ENCODE measurements around the gene MYO18B.

The MYO18B gene

GRCh38 chr22:25923914-25924313 lies 181.9 kb downstream of the MYO18B start:
- H3K4me3 Mint-ChIP-seq = no peak overlapping the region
- H3K27ac Mint-ChIP-seq = no peak overlapping the region
- H3K27me3 Mint-ChIP-seq = peaks cover 15% of the 10 kb centered on the region
- no peaks in the 10 kb centered on the region for H3K4me1 Mint-ChIP-seq
- no peaks in the 10 kb centered on the region for H3K36me3 Mint-ChIP-seq
- H3K9me3 Mint-ChIP-seq = peaks cover 6% of the 10 kb centered on the region

GRCh38 chr22:25928038-25928437 lies 186.1 kb downstream of the MYO18B start:
- no peak overlapping the region for H3K4me3 Mint-ChIP-seq
- peaks cover 12% of the 10 kb centered on the region for H3K27me3 Mint-ChIP-seq
- H3K27ac Mint-ChIP-seq = no peak overlapping the region
- H3K4me1 Mint-ChIP-seq = no peaks in the 10 kb centered on the region
- no peaks in the 10 kb centered on the region for H3K36me3 Mint-ChIP-seq
- H3K9me3 Mint-ChIP-seq = peaks cover 6% of the 10 kb centered on the region

GRCh38 chr22:25929321-25929878 lies 187.4 kb downstream of the MYO18B start:
- no peak overlapping the region for H3K27ac Mint-ChIP-seq
- H3K4me1 Mint-ChIP-seq = no peaks in the 10 kb centered on the region
- H3K36me3 Mint-ChIP-seq = no peaks in the 10 kb centered on the region

GRCh38 chr22:25930083-25930482 lies 188.1 kb downstream of the MYO18B start:
- Mint-ChIP-seq H3K36me3 (no peaks in the 10 kb centered on the region), H3K9me3 (peaks cover 6% of the 10 kb centered on the region), H3K4me3 (no peak overlapping the region), H3K27ac (no peak overlapping the region), H3K27me3 (peaks cover 5% of the 10 kb centered on the region), H3K4me1 (no peaks in the 10 kb centered on the region)

More at GRCh38 chr22:25929321-25929878, 187.4 kb downstream of the MYO18B start:
- Mint-ChIP-seq H3K27me3 (peaks cover 8% of the 10 kb centered on the region), H3K4me3 (no peak overlapping the region), H3K9me3 (peaks cover 6% of the 10 kb centered on the region)

- no peak overlapping the region for H3K4me3 Mint-ChIP-seq
- H3K36me3 Mint-ChIP-seq = no peaks in the 10 kb centered on the region
- peaks cover 8% of the 10 kb centered on the region for H3K27me3 Mint-ChIP-seq
- H3K4me1 Mint-ChIP-seq = no peaks in the 10 kb centered on the region
- H3K9me3 Mint-ChIP-seq = peaks cover 6% of the 10 kb centered on the region
- no peak overlapping the region for H3K27ac Mint-ChIP-seq
Measured at GRCh38 chr22:25930788-25931310, 188.9 kb downstream of the MYO18B start.

- H3K27me3 Mint-ChIP-seq = peaks cover 8% of the 10 kb centered on the region
- H3K27ac Mint-ChIP-seq = no peak overlapping the region
- H3K4me3 Mint-ChIP-seq = no peak overlapping the region
- no peaks in the 10 kb centered on the region for H3K9me3 Mint-ChIP-seq
- H3K4me1 Mint-ChIP-seq = no peaks in the 10 kb centered on the region
- no peaks in the 10 kb centered on the region for H3K36me3 Mint-ChIP-seq
Measured at GRCh38 chr22:25933158-25933788, 191.3 kb downstream of the MYO18B start.

- Mint-ChIP-seq H3K9me3 (peaks cover 9% of the 10 kb centered on the region), H3K4me3 (peak overlapping the region; percentile 27), H3K4me1 (no peaks in the 10 kb centered on the region), H3K27me3 (peaks cover 11% of the 10 kb centered on the region), H3K27ac (peak overlapping the region; percentile 23), H3K36me3 (no peaks in the 10 kb centered on the region)
Measured at GRCh38 chr22:25935266-25936058, 193.5 kb downstream of the MYO18B start.

GRCh38 chr22:25938151-25938550 lies 196.2 kb downstream of the MYO18B start:
- peaks cover 12% of the 10 kb centered on the region for H3K9me3 Mint-ChIP-seq

GRCh38 chr22:25939384-25939783 lies 197.4 kb downstream of the MYO18B start:
- Mint-ChIP-seq H3K36me3 (no peaks in the 10 kb centered on the region), H3K27me3 (peaks cover 14% of the 10 kb centered on the region), H3K9me3 (peaks cover 12% of the 10 kb centered on the region), H3K27ac (no peak overlapping the region), H3K4me3 (no peak overlapping the region), H3K4me1 (no peaks in the 10 kb centered on the region)

More at GRCh38 chr22:25938151-25938550, 196.2 kb downstream of the MYO18B start:
- no peak overlapping the region for H3K4me3 Mint-ChIP-seq
- no peaks in the 10 kb centered on the region for H3K4me1 Mint-ChIP-seq
- H3K36me3 Mint-ChIP-seq = no peaks in the 10 kb centered on the region
- H3K27ac Mint-ChIP-seq = no peak overlapping the region
- H3K27me3 Mint-ChIP-seq = peaks cover 16% of the 10 kb centered on the region

- no peaks in the 10 kb centered on the region for H3K4me1 Mint-ChIP-seq
- peaks cover 12% of the 10 kb centered on the region for H3K9me3 Mint-ChIP-seq
- no peak overlapping the region for H3K4me3 Mint-ChIP-seq
- H3K27ac Mint-ChIP-seq = no peak overlapping the region
- peaks cover 12% of the 10 kb centered on the region for H3K27me3 Mint-ChIP-seq
- no peaks in the 10 kb centered on the region for H3K36me3 Mint-ChIP-seq
Measured at GRCh38 chr22:25940479-25940878, 198.5 kb downstream of the MYO18B start.

- Mint-ChIP-seq H3K9me3 (peaks cover 12% of the 10 kb centered on the region), H3K4me1 (no peaks in the 10 kb centered on the region), H3K27me3 (peaks cover 12% of the 10 kb centered on the region), H3K36me3 (no peaks in the 10 kb centered on the region), H3K4me3 (no peak overlapping the region), H3K27ac (no peak overlapping the region)
Measured at GRCh38 chr22:25941365-25941960, 199.5 kb downstream of the MYO18B start.

GRCh38 chr22:25942115-25942855 lies 200.3 kb downstream of the MYO18B start:
- Mint-ChIP-seq H3K4me3 (no peak overlapping the region), H3K4me1 (no peaks in the 10 kb centered on the region), H3K9me3 (peaks cover 12% of the 10 kb centered on the region), H3K27ac (no peak overlapping the region), H3K27me3 (peaks cover 12% of the 10 kb centered on the region), H3K36me3 (no peaks in the 10 kb centered on the region)

GRCh38 chr22:25942856-25943411 lies 200.9 kb downstream of the MYO18B start:
- Mint-ChIP-seq H3K36me3 (no peaks in the 10 kb centered on the region), H3K9me3 (peaks cover 13% of the 10 kb centered on the region), H3K27ac (peak overlapping the region; percentile 31), H3K4me1 (no peaks in the 10 kb centered on the region), H3K4me3 (no peak overlapping the region), H3K27me3 (peaks cover 12% of the 10 kb centered on the region)

- H3K9me3 Mint-ChIP-seq = peaks cover 5% of the 10 kb centered on the region
- H3K36me3 Mint-ChIP-seq = no peaks in the 10 kb centered on the region
- H3K27ac Mint-ChIP-seq = no peak overlapping the region
- peaks cover 6% of the 10 kb centered on the region for H3K27me3 Mint-ChIP-seq
- H3K4me3 Mint-ChIP-seq = no peak overlapping the region
- H3K4me1 Mint-ChIP-seq = no peaks in the 10 kb centered on the region
Measured at GRCh38 chr22:25950111-25950510, 208.1 kb downstream of the MYO18B start.

- H3K27ac Mint-ChIP-seq = no peak overlapping the region
- no peaks in the 10 kb centered on the region for H3K36me3 Mint-ChIP-seq
- H3K4me3 Mint-ChIP-seq = no peak overlapping the region
- H3K27me3 Mint-ChIP-seq = peaks cover 6% of the 10 kb centered on the region
- H3K4me1 Mint-ChIP-seq = no peaks in the 10 kb centered on the region
- peaks cover under 1% of the 10 kb centered on the region for H3K9me3 Mint-ChIP-seq
Measured at GRCh38 chr22:25953276-25953675, 211.3 kb downstream of the MYO18B start.

Measured in activated naive CD4-positive, alpha-beta T cell treated with anti-CD3 and anti-CD28 coated beads, Interleukin-2, amount 50 U/mL, for 24 hours (primary cell).